DMS79 (cell line): ENCODE data around the gene HTRA3.

Experiments used
- DNase-seq: peaks from one replicate; lab custom pipeline; 2025; lab: John Stamatoyannopoulos, UW

Gene HTRA3

DNA sequence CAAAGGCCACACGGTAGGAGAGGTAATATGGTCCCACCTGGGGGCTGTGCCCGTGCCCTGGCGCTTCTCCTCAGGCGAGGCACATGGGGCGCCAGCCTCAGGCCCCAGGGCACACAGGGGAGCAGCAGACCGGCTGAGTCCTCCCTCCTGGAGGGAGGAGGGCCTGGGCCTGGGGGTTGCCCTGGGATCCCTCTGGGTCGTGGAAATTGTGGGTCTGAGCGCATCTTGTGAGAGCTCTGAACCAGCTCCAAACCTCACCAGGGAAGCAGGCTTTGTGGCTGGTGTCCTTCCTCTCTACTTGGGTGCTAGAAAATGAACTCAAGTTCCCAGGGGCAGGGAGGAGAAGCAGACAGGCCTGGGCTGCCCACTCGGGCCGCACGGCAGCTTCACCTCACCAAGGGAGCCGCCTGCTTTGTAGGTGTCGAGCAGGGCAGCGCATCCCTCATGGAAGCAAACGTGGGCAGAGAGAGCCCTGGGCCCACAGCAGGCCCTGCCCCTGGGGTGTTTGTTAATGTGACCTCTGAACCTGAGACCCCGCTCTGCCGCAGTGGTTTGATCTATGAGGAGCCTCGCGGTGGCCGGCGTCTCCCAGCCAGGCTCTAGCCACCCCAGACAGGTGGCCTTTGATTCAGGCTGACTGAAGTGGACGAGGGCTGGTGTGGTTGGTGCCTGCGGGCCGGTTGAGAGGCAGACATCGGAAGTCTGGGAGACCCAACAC is 10.8 kb downstream of the HTRA3 start:
- no peak for DNase-seq

DNA sequence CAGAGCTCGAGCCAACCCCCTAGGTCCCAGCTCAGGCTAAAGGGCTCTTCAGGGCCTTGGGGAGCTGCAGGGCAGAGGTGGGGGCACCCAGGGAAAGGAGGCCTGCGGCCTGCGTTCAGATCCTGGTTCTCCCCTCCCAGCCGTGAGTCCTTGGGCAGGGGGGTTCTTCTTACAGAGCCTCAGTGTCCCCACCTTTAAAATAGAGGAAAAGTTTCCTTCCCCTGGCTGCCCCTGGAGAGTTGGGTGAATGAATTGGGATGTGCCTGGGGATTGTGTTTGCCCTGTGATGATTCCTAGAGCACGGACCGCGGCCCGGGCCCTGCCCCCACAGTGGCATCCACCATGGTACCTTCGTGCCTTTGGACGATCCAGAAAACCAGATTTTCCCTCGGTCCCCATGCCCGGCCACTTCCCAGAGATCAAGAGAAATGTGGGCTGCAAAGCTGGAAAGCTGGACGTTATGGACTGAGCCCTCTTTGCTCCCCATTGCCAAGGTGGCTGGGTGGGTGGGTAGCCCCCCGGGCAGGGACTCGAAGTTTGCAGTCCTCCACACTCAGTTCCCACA is 11.4 kb downstream of the HTRA3 start:
- no peak for DNase-seq

DNA sequence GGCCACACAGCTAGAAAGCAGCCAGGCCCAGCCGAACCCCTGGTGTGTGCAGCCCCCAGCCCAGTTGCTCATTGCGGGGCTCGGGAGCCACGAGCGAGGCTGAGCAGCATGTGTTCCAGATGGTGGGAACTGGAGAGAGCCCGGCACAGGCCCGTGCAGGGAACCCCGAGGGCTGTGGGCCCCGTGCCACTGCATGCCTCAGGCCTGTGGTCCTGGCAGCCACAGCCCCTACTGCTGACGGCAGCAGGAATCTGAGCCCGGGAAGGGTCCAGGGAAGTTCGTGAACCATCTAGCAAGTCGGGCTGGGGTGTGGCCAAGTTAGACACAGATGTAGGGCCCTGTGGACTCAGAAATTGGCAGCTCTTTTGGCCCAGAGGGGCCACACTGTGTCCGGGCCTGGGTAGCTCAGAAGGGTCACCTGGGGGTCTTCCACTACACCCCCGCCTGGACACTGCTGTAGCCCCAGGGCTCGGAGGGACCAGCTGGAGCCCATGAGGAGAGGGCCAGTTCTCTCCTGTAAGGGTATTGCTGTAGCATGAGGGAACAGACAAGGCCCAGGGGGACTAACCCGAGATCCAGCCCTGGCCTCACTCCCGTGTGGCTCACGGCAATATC is 12.1 kb downstream of the HTRA3 start:
- no peak for DNase-seq

DNA sequence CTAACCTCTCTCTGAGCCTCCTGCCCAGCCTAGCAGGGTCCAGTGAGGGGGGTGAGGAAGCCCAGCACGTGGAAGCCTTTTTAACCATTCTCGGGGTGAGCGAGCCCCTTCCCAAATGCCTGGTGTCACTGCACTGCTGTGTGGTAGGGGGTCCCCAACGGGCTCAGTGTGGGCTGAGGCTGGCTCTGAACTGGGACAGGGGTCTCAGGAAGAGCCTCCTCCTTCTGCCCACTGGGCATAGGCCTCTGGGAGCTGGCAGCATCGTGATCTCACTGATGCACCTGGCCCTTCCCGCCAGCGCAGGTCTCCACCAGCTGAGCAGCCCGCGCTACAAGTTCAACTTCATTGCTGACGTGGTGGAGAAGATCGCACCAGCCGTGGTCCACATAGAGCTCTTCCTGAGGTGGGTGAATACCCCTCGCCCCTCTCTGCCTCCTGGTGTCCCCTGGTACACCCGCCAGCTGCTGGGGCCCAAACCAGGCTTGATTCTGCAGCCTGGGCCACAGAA is 12.6 kb downstream of the HTRA3 start:
- no peak for DNase-seq

DNA sequence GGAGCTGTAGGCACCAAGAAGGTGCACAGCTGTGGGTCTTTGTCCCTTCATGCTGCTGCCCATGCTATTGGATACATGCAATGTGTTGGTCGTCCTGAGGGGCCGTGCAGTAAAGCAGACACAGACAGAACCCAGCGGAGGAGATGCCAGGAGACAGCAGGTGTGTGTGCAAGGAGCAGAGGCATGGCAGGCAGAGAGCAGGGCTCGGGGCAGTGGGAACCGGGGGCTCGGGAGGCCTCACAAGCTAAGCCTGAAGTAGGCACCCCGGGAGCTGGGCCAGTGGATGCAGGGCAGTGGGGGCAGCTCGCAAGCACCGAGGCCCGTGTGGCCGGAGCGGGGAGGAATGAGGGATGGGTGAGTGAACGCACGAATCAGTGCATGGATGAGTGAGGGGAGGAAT is 13.2 kb downstream of the HTRA3 start:
- DNase-seq, result no peak

DNA sequence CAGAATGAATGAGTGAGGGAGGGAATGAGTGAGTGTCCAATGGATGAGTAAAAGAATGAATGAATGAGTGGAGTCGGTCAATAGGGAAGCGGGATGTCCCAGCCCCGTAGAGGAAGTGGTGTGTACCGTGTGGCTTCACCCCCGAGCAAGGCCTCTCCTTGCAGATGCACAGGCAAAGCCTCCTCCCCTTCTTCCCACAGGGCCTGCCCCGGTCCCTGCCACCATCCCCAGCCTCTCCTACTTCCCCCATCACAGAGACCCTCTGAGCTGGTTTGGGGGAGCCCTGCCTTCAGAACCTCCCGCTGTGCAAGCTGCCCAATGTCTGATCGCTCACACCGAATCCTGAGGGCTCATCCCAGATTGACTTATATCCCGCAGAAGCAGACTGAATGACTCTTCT is 13.6 kb downstream of the HTRA3 start:
- DNase-seq, result no peak

DNA sequence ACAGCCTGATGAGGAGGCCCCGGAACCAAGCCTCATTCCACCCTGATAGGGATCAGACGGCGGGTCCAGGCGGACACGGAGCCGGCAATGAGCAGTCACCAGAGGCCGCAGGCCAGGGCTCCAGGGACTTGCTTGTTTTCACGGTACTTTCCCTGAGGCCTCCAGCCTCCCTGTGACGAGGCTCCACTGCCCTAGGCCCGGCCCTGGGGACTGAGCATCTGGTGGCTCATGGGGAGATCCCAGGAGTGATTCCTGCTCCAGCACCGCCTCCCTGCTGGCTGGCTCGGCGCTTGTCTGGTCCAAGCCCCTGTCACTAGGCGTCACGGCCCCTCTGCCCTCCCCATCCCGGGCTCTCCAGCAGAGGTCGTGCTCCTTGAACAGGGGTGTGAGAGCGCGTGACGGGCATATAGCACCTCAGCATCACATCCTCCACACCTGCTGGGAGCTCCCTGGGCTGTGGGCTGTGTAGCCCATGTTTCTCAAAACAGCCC is 14.1 kb downstream of the HTRA3 start:
- DNase-seq, result no peak

DNA sequence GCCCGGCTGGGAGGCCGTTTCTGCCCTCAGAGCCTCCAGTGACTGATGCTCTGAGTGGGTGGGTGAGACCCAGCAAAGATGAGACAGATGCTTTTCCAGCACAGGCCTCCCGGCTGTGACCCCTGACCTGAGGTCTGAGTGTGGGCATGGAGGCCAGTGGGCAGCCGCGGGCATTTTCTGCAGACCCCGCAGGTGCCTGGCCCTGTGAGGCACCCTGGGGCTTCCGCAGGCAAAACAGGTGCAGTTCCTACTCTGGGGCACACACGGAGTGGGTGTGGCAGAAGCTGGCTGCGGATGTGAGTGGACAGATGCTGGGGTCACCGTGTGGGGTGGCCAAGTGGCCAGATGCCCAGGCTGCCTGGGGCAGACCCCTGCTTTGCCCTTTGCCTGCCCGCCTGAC is 14.8 kb downstream of the HTRA3 start:
- no peak for DNase-seq

DNA sequence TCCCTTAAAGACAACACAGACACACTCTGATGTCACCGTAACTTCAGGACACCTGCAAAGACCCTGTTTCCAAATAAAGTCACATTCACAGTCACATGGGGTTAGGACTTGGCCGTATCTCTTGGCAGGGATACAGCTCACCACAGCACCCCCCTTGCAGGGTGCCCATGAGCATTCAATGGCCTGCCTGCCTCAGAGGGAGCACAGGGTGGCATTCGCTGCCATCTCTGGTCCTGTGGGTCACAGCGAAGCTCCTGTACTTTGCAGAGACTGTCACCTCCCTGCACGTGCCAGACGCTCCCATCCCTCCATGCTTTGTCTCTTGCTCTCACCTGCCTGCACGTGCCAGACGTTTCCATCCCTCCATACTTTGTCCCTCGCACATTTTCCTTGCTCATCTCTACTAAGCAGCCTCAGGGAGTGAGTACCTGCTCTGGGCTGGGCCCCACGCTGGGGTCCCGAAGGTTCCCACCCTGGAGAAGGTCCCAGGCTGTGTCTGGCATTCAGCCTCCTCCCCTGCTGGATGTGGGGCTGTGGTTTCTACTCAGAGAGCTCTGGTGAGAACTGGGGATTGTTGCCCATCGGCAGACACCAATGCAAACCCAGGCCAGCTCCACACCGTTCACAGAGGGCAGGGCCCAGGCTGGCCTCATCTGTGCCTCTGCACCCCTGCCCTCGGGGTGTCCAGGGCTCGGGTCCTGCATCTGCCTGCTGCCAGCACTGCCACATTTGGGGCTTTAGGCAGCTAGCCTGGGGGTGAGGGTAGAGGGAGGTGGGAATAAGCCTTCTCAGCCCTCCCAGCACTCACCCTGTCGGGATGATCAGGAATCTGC is 15.8 kb downstream of the HTRA3 start:
- DNase-seq, result no peak

DNA sequence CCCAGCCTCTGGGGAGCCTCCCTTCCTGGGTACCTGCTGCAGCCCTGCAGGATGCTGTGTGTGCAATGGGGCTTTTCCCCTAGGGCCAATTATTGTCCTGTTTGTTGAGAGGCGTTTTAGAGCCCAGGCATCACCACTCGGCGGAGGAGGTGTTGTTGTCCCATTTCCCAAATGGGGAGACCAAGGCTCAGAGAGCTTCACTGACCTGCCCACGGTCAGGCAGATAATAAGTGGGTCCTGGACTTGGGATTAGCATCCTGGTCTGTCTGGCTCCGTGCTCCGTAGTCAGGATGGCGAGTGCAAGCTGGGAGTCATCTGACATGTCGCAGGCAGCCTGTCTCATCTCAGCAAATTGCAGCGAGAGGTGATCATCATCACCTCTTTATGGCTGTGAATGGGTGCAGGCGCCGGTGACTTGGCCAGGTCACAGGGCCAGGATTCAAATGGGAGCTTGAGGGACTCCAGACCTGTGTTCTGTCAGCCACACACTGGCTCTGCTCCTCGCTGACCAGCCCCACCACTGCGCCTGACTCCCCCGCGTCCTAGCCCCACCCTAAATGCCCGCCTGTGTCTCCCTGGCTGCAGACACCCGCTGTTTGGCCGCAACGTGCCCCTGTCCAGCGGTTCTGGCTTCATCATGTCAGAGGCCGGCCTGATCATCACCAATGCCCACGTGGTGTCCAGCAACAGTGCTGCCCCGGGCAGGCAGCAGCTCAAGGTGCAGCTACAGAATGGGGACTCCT is 16.6 kb downstream of the HTRA3 start:
- no peak for DNase-seq

DNA sequence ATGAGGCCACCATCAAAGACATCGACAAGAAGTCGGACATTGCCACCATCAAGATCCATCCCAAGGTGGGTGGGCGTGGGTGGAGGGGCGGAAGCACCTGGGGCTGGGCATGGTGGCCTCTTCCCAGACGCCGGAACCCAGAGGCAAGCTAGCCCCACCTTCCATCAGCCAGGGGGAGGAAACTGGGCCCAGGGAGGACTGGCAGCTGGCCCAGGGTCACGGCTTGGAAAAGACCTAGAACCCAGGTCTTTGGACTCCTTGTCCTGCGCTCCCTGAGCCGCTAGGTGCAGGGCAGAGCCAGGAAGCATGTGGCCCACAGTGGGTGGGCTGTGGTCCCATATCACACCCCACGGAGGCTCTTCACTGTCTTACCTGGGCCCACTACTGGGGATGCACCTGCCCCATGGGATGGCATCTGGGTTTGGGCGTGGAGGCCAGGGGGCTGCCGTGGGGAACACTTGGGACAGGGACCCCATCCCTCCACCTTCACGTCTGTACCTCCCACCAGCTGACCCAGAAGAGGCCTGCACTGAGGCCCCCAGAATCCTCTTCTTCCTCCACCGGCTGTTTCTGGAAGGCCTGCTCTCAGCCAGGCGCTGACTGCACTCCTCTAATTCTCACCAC is 17.3 kb downstream of the HTRA3 start:
- DNase-seq, result no peak

DNA sequence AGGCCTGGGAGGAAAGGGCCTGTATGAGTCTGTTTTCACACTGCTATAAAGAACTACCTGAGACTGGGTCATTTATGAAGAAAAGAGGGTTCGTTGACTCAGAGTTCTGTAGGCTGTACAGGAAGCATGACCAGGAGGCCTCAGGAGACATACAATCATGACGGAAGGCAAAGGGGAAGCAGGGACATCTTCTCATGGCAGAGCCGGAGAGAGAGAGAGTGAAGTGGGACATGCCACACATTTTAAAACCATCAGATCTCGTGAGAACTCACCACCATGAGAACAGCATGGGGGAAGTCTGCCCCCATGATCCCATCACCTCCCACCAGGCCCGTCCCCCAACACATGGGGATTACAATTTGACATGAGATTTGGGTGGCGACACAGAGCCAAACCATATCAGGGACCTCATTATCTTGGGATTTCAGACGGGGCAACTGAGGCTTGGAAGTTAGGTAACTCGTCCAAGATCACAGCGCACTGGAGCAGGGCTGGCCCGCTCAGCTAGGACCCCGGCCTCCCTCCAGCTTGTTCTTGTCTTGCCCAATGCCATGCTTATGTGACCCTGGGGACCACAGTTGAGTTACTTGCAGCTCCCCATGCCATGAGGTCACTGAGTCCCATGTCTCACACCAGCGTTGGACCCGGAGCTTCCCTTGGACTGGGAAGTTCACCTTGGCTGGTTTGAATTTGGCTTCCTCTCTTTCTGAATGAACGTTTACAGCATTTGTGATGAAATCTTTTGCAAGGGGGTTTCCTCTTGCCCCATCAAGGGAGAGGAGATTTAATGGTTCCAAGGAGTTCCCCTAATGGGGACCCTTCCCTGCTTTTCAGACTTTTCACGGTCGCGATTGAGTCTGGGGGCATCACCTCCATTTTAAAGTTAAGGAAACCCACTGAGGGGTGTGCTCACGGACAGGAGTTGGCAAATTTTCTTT is 18.1 kb downstream of the HTRA3 start:
- no peak for DNase-seq

DNA sequence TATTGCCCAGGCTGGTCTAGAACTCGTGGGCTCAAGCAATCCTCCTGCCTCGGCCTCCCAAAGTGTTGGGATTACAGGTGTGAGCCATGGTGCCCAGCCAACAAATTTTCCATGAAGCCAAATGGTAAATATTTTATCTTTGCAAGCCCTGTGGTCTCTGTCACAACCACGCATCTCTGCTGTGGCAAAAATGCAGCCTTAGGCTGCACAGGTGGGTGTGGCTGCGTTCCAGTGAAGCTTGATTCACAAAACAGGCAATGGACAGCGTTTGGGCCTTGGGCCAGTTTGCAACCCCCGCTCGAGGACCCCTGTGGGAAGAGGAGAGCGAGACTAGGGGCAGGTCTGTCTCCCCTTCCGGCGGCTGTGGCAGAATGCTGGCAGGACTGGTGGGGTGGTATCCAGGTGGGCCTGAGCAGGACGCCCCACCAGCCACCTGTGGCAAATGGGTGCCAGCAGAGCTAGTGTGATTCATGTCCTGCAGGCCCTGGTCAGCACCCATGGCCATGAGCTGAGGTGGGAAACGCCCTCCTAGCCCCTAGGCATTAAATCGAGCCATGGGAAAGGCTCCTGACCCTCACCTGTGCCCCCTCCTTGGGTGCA is 19.7 kb downstream of the HTRA3 start:
- no peak for DNase-seq

DNA sequence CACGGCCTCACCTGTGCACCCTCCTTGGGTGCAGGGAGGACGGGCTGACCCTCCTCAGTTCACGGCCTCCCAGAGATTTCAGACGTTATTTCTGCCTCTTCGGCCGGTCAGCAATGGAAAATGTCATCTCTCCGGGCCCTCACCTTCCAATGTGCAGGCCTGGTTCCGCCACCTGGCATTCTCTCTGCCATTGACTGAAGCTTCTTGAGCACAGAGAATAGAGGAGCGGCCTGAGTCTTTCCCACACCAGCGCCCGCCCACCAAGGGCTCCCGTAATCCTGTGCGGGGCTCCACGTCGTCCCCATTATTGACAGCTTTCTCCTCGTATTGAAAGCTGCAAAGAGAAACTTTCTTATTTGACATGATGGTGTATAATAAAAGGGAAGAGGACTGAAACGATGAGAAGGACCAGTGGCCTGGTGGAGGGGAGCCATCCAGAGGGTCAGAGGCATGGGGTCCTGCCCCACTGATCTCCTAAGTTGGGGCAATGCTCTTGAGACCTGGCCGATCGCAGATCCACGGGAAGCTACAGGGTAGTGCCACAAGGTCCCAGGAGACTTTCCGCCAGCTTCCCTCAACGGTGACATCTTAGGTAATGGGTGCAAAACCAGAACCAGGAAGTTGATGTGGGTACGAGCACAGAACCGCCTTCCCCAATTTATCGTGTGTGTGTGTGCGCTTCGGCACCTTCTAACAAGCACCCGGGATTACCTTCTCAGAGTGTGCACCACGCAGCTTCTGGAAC is 20.6 kb downstream of the HTRA3 start:
- no peak for DNase-seq

DNA sequence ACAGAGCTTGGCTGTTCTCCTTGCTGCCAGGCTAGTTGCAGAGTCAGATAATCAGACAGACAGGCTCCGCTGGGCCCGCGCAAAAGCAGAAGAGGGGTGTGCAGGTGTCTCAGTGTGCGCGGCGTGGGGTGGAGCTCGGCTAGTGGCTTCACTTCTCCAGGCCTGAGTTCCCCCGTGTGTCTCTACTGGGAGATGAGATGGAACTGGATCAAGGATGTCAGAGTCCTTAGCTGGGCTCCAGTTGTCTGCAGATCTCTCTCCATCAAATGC is 21.1 kb downstream of the HTRA3 start:
- DNase-seq, result no peak

DNA sequence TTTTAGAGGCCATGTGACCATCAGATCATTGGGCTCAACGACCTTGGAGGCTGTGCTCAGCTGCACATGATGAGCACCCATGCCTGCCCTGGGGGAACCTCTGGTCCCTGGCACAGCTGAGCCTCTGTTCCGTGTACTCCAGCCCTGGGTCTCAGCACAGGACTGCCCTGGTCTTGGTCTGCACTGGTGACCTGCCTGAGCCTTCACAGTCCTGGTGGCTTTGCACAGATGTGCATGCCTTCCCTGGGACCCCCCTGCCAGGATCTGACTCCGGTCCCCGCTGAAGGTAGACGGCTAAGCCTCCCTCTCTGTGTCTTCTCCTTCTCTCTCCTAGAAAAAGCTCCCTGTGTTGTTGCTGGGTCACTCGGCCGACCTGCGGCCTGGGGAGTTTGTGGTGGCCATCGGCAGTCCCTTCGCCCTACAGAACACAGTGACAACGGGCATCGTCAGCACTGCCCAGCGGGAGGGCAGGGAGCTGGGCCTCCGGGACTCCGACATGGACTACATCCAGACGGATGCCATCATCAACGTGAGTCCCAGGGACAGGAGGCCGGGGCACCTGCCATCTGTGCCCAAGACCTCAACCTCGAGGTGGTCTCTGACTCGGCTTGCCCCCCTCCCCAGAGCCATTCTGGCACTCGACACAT is 21.6 kb downstream of the HTRA3 start:
- DNase-seq, result no peak

DNA sequence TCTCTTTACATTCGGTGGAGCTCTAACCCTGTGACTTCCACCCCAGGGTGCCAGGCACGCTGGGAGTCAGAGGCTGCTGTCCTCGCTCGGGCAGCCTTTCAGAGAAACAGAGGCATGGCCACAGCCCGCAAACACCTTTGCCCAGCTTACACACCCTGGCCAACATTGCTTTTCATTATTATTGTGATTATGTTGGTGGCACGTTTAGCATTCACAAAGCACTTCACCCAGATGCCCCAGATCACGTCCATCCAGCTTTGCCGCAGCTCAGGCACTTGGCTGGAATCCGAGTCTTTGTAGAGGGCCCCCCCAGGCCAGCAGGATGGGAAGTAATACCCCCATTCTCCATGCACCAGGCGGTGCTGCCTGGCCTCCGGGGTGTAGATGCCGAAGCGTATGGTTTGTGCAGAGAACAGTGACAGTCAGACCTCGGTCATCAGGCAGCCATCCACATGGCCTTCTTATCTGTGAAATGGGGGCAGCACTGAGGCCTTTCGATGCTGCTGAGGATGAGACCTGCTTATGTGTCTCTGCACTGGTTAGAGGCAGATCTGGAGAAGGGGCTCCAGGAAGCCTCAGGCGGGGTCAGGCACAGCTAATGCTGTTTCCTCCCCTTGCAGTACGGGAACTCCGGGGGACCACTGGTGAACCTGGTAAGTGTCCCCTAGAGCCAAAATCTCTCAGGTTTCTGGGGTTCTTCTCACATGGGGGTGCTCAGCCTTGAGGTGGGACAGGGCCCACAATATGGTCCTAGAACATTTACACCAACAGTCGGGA is 22.3 kb downstream of the HTRA3 start:
- no peak for DNase-seq
